Lower lobe of right lung (tissue), 2 donors: ENCODE measurements around the gene BCAR1. TPM values are rescaled to one million over a fixed set of nuclear protein-coding genes. Genes with fewer than 3 reads are reported as not detected.
"Not testable (repeated sequence)": the region's sequence is repeated elsewhere in the genome, so short reads cannot be mapped to it uniquely, and the experiment has no call there.

Experiments used
- ATAC-seq, 2 donors: fragments of 200-7000 bp; cut with Tn5 transposase; one replicate each; pipeline ENCODE4 v1.9.1; 2020 to 2022; ENCODE audit warnings: mild to moderate bottlenecking in 2 of 2, moderate library complexity in 2 of 2
- DNase-seq: peaks from one replicate; pipeline ENCODE4 v3.0.0-alpha.2; 2020
- H3K27ac ChIP-seq: fragments of 200-600 bp; one replicate; pipeline ENCODE4 v1.8.0; 2022
- H3K27me3 ChIP-seq: fragments of 200-600 bp; one replicate; pipeline ENCODE4 v1.8.0; 2022; ENCODE audit warnings: low read depth
- H3K36me3 ChIP-seq: fragments of 200-600 bp; one replicate; pipeline ENCODE4 v1.8.0; 2022; ENCODE audit warnings: mild to moderate bottlenecking
- H3K4me1 ChIP-seq: fragments of 200-600 bp; one replicate; pipeline ENCODE4 v1.8.0; 2022
- H3K4me3 ChIP-seq: fragments of 200-600 bp; one replicate; pipeline ENCODE4 v1.8.0; 2022; ENCODE audit warnings: mild to moderate bottlenecking
- H3K9me3 ChIP-seq: fragments of 200-600 bp; one replicate; pipeline ENCODE4 v1.8.0; 2022
- CTCF ChIP-seq: fragments of 200-600 bp; IDR thresholded peaks from one replicate; pipeline ENCODE4 v1.8.0; 2022; ENCODE audit warnings: antibody characterized with exemption, mild to moderate bottlenecking
- intact Hi-C: fragments of 100-400 bp; cut with DNase I; formaldehyde crosslinking; loops from one replicate; pipeline ENCODE4 v1.11.0; 2022
- total RNA-seq: library from RNA; stranded (reverse); fragmentation: NEBNext Ultra II Directional; extraction: Animal tissue kit (Norgen Biotek cat#: 25700); gene quantifications from one replicate; pipeline ENCODE4 v1.2.1, GENCODE V29; 2021
- donor health status: DM: no; HTN: yes; CAD: no; lungs with severe emphysema.

Gene BCAR1
- total RNA-seq, 1 donor from 2014 or later = 65.1 TPM

- ATAC-seq (peak; percentile 48 to 63), DNase-seq (peak; percentile 57)
- intact Hi-C loops = no loop called here
- Histone ChIP-seq H3K36me3 (peaks cover 26% of the 10 kb centered on the region), H3K27me3 (no peaks in the 10 kb centered on the region), H3K4me1 (peaks cover 24% of the 10 kb centered on the region), H3K9me3 (no peaks in the 10 kb centered on the region), H3K27ac (peak overlapping the region; percentile 61), H3K4me3 (no peak overlapping the region)
- TF ChIP-seq CTCF = no peak
Measured at GRCh38 chr16:75288181-75288580, 36.8 kb upstream of the BCAR1 start.

- H3K9me3 ChIP-seq = no peaks in the 10 kb centered on the region
- no peaks in the 10 kb centered on the region for H3K27me3 ChIP-seq
- no peak for TF ChIP-seq CTCF
- DNase-seq (peak; percentile 82), ATAC-seq (peak; percentile 84 to 89)
- no peak overlapping the region for H3K4me3 ChIP-seq
- peaks cover 21% of the 10 kb centered on the region for H3K36me3 ChIP-seq
- intact Hi-C loops = no loop called here
- H3K4me1 ChIP-seq = peaks cover 24% of the 10 kb centered on the region
- H3K27ac ChIP-seq = peak overlapping the region; percentile 61
Measured at GRCh38 chr16:75287708-75288107, 36.3 kb upstream of the BCAR1 start.

- TF ChIP-seq CTCF = no peak
- no peaks in the 10 kb centered on the region for H3K9me3 ChIP-seq
- H3K27me3 ChIP-seq = no peaks in the 10 kb centered on the region
- H3K36me3 ChIP-seq = peaks cover 8% of the 10 kb centered on the region
- no peak for ATAC-seq
- H3K4me3 ChIP-seq = no peak overlapping the region
- intact Hi-C loops = no loop called here
- peaks cover 24% of the 10 kb centered on the region for H3K4me1 ChIP-seq
- DNase-seq = no peak
- H3K27ac ChIP-seq = no peak overlapping the region
Measured at GRCh38 chr16:75286389-75286788, 35.0 kb upstream of the BCAR1 start.

GRCh38 chr16:75282466-75283281 is 31.2 kb upstream of the BCAR1 start:
- Histone ChIP-seq H3K4me3 (no peak overlapping the region), H3K4me1 (peaks cover 2% of the 10 kb centered on the region), H3K36me3 (no peaks in the 10 kb centered on the region), H3K9me3 (no peaks in the 10 kb centered on the region), H3K27me3 (no peaks in the 10 kb centered on the region), H3K27ac (no peak overlapping the region)
- ATAC-seq (no peak), DNase-seq (no peak)
- intact Hi-C loops = no loop called here
- no peak for TF ChIP-seq CTCF

DNA sequence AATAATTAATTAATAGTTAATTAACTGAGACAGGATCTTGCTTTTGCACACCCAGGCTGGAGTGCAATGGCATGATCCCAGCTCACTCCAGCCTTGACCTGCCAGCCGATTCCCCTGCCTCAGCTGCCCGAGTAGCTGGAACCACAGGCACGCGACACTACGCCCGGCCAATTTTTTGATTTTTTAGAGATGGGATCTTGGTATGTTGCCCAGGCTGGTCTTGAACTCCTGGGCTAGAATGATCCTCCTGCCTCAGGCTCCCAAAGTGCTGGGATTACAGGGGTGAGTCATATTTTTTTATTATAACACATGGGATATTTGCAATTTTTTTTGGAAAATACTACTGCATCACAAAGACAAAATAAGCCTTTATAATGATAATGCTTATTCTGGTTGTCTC is 30.4 kb upstream of the BCAR1 start:
- H3K36me3 ChIP-seq = no peaks in the 10 kb centered on the region
- H3K9me3 ChIP-seq = no peaks in the 10 kb centered on the region

DNA sequence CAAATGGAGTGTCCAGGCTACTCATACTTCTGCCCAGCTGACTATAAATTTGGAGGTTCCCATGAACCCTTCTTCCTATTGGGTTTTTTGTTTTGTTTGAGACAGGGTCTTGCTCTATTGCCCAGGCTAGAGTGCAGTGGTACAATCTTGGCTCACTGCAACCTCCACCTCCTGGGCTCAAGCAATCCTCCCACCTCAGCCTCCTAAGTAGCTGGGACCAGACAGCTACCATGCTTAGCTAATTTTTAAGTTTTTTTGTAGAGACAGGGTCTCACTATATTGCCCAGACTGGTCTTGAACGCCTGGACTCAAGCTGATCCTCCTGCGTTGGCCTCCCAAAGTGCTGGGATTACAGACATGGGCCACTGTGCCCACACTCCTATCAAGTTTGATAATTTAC is 29.6 kb upstream of the BCAR1 start:
- intact Hi-C loops, DNase-seq, H3K36me3 ChIP-seq, ATAC-seq, H3K27ac ChIP-seq, H3K27me3 ChIP-seq, H3K9me3 ChIP-seq, H3K4me3 ChIP-seq, H3K4me1 ChIP-seq: not testable (repeated sequence)

More for the DNA sequence above, 30.4 kb upstream of the BCAR1 start:
- no peak for DNase-seq
- no peak for TF ChIP-seq CTCF
- Histone ChIP-seq H3K27ac (no peak overlapping the region), H3K4me1 (no peaks in the 10 kb centered on the region), H3K27me3 (no peaks in the 10 kb centered on the region), H3K4me3 (no peak overlapping the region)
- intact Hi-C loops = no loop called here
- no peak for ATAC-seq
